K562 (cell line): ENCODE data around the gene CES1. TPM values are rescaled to one million over a fixed set of nuclear protein-coding genes. Genes with fewer than 3 reads are reported as not detected.
"Not testable (repeated sequence)": the region's sequence is repeated elsewhere in the genome, so short reads cannot be mapped to it uniquely, and the experiment has no call there.

Experiments
- ATAC-seq: fragments of 200-7000 bp; cut with Tn5 transposase; 3 replicates; pipeline ENCODE4 v1.9.1; 2020; ENCODE audit warnings: moderate library complexity
- BruUV-seq: library from RNA; stranded (reverse); fragments of 400-500 nt; replicated peaks from 2 replicates; lab custom pipeline; 2021; lab: Mats Ljungman, UMichigan
- CTCF ChIA-PET: fragments of 300-600 bp; formaldehyde crosslinking; extraction: SDS; loops from one replicate; lab custom pipeline; 2021; ENCODE audit warnings: low intra/inter-chr PET ratio; lab: Yijun Ruan, JAX
- POLR2A ChIA-PET: fragments of 300-600, 350-650 bp; sonication (Branson Sonifier 250); formaldehyde crosslinking; extraction: SDS; loops from one replicate; lab custom pipeline; 2021; ENCODE audit warnings: antibody characterized with exemption, inconsistent platforms; lab: Yijun Ruan, JAX
- DNase-seq, 4 experiments: peaks; one replicate each; pipeline versions ENCODE4 v3.0.0 to v3.0.0-alpha.2; 2011 to 2018; ENCODE audit warnings: low spot score in 3 of 4, mixed read lengths in 3 of 4; ENCODE audit errors: extremely low read depth in 1 of 4
- FAIRE-seq: peaks from 2 replicates; lab custom pipeline; 2011; peaks lifted over from hg19 to GRCh38; lab: Jason Lieb, UNC
- H2AFZ ChIP-seq: 2 replicates; pipeline ENCODE4 v1.6.0; 2011; ENCODE audit warnings: low read depth, low read length, control low read depth, inconsistent platforms
- H3K27ac ChIP-seq: fragments of 200-600 bp; 3 replicates; pipeline ENCODE4 v1.8.0; 2011; ENCODE audit warnings: low read depth, mild to moderate bottlenecking, control low read depth, inconsistent platforms, low read length, moderate library complexity, mixed read lengths; ENCODE audit errors: extremely low read depth
- H3K27me3 ChIP-seq, 2 experiments: fragments of 300-600 bp in 1 of 2; 2 replicates in 1 of 2; 3 replicates in 1 of 2; pipeline versions ENCODE4 v1.6.0 to v1.8.0; 2011; ENCODE audit warnings: inconsistent platforms in 2 of 2, low read length in 2 of 2, mild to moderate bottlenecking in 1 of 2, mixed read lengths in 1 of 2, moderate library complexity in 1 of 2; ENCODE audit not compliant: control insufficient read depth in 2 of 2, insufficient read depth in 2 of 2
- H3K36me3 ChIP-seq: fragments of 300-600 bp; 3 replicates; pipeline ENCODE4 v1.8.0; 2011; ENCODE audit warnings: mild to moderate bottlenecking, low read length, inconsistent platforms; ENCODE audit not compliant: control insufficient read depth, insufficient read depth
- H3K4me1 ChIP-seq, 2 experiments: fragments of 200-600 bp in 1 of 2; replicated peaks in 1 of 2; 2 replicates in 1 of 2; 3 replicates in 1 of 2; pipeline versions ENCODE4 v1.5.1 to v1.8.0; 2011; ENCODE audit warnings: inconsistent platforms in 2 of 2, low read length in 2 of 2, mild to moderate bottlenecking in 1 of 2, mixed read lengths in 1 of 2, moderate library complexity in 1 of 2; ENCODE audit not compliant: control insufficient read depth in 2 of 2, insufficient read depth in 2 of 2
- H3K4me2 ChIP-seq: 2 replicates; pipeline ENCODE4 v1.6.1; 2011; ENCODE audit warnings: low read length, control low read depth, inconsistent platforms, mixed read lengths; ENCODE audit not compliant: insufficient read depth
- H3K4me3 ChIP-seq: fragments of 200-600 bp; sonication (generic), shearing (Covaris generic); 2 replicates; pipeline ENCODE4 v1.5.1; 2016; ENCODE audit warnings: control low read depth, inconsistent platforms
- H3K79me2 ChIP-seq: fragments of 200-600 bp; 3 replicates; pipeline ENCODE4 v1.8.0; 2011; ENCODE audit warnings: low read length, inconsistent platforms; ENCODE audit not compliant: control insufficient read depth, insufficient read depth
- H3K9ac ChIP-seq, 2 experiments: 2 replicates each; pipeline versions ENCODE4 v1.6.0 to v1.6.1; 2011; ENCODE audit warnings: low read depth in 2 of 2, low read length in 2 of 2, control low read depth in 1 of 2, inconsistent platforms in 1 of 2, mild to moderate bottlenecking in 1 of 2, mixed read lengths in 1 of 2; ENCODE audit not compliant: insufficient read depth in 1 of 2
- H3K9me1 ChIP-seq: one replicate; pipeline ENCODE4 v1.6.0; 2011; ENCODE audit warnings: inconsistent platforms, mild to moderate bottlenecking, low read length, moderate library complexity; ENCODE audit not compliant: control insufficient read depth, insufficient read depth
- H3K9me3 ChIP-seq: replicated peaks from 2 replicates; pipeline ENCODE4 v1.5.1; 2011; ENCODE audit warnings: low read depth, low read length, inconsistent platforms; ENCODE audit not compliant: control insufficient read depth, insufficient read depth
- H4K20me1 ChIP-seq: replicated peaks from 2 replicates; pipeline ENCODE4 v1.6.1; 2011; ENCODE audit warnings: low read length, inconsistent platforms, mixed read lengths; ENCODE audit not compliant: control insufficient read depth, insufficient read depth
- WGBS: fragments of 100-300 bp; shearing (Covaris generic); methylation state at CpG from one replicate; pipeline ENCODE4 v1.1.6; 2016; ENCODE audit warnings: low coverage, mixed read lengths; ENCODE audit not compliant: insufficient coverage; ENCODE audit errors: missing lambda C conversion rate; 5-methylcytosine and 5-hydroxymethylcytosine counted together
- in situ Hi-C: fragments of 300-500 bp; cut with MboI; formaldehyde crosslinking; loops from 4 replicates; pipeline ENCODE4 v1.15.0; 2018; ENCODE audit warnings: inconsistent platforms, mixed read lengths
- intact Hi-C: fragments of 100-400 bp; cut with micrococcal nuclease; formaldehyde crosslinking; loops from 2 replicates; pipeline ENCODE4 v1.14.2; 2022
- polyA plus RNA-seq, 8 experiments: library from polyadenylated mRNA; depleted of rRNA in 4 of 8; stranded (reverse) in 5 of 8; unstranded in 3 of 8; fragments of >200 nt; fragmentation: Nextera tagmentation in 2 of 8; fragmentation: Illumina TruSeq in 1 of 8; extraction: Ambion mirVana in 2 of 8; extraction: Trizol in 1 of 8; gene quantifications; 2 replicates each; pipeline versions ENCODE4 v1.2.1 to v1.2.3, GENCODE V29; 2011 to 2014; ENCODE audit warnings: inconsistent platforms in 1 of 8, missing spikeins in 1 of 8
- total RNA-seq, 7 experiments: library from RNA; depleted of rRNA in 6 of 7; stranded (reverse); fragments of >200 nt in 6 of 7; fragmentation: Illumina TruSeq in 2 of 7; extraction: Trizol in 2 of 7; gene quantifications; 2 replicates each; pipeline versions ENCODE4 v1.2.1 to v1.2.3, GENCODE V29; 2011 to 2021; ENCODE audit warnings: low replicate concordance in 1 of 7

CES1 gene
- total and polyA plus RNA-seq, 9 of the 15 experiments (the other 6 are each of a cell fraction or from before 2014, with no cell fraction given) = 0.10 to 1.2 (median 0.16) TPM; not detected in 3

DNA sequence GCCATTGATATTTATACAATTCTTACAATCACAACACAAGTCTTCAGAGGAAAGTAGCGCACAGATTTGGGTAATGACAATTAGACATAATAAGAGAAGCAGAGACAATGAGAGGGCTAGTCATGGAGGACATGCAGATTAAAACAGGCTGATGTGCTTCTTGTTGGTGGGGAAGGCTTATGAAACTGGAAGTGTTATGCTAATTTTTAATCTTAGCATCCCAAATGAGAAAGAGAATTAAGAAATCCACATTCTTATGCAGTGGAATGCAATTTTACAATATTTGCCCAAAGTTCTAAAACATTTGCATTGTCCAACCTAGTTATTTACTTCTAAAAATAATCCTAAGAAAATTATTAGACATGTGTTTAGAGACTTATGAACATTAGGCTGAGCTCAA, 24.6 kb downstream of the CES1 start:
- DNase-seq, intact Hi-C loops, H3K4me1 ChIP-seq, H4K20me1 ChIP-seq, H3K27ac ChIP-seq, in situ Hi-C loops, H3K9me1 ChIP-seq, H3K4me2 ChIP-seq, CTCF ChIA-PET, POLR2A ChIA-PET, H3K4me3 ChIP-seq, FAIRE-seq, H2AFZ ChIP-seq, ATAC-seq, H3K27me3 ChIP-seq, H3K79me2 ChIP-seq, H3K9me3 ChIP-seq, H3K36me3 ChIP-seq, H3K9ac ChIP-seq, BruUV-seq: not testable (repeated sequence)
- WGBS = no CpG with 5 or more reads among the region's 1 CpG

DNA sequence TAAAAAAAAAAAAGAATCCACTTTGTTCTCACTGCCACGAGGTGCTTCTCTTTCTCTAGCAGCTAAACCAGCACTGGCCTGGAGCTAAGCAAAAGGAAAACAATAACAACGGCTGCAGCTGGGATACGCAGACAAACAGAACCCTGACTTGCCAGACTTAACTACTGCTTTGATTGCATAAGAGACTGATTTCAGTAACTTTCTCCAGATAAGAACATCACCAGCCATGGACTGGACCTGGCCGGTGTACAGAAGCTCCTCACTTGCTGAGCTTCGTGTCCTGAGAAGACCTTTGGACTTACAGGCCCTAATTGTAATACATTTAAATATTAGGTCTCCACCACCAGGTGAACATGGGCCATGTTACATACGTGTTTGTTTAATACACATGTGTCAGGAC, 27.8 kb downstream of the CES1 start:
- POLR2A ChIA-PET, H3K9me1 ChIP-seq, intact Hi-C loops, H3K4me3 ChIP-seq, DNase-seq, H3K9ac ChIP-seq, BruUV-seq, ATAC-seq, H3K9me3 ChIP-seq, FAIRE-seq, H3K27me3 ChIP-seq, H3K4me2 ChIP-seq, CTCF ChIA-PET, H3K36me3 ChIP-seq, H3K4me1 ChIP-seq, H4K20me1 ChIP-seq, in situ Hi-C loops, H2AFZ ChIP-seq, H3K79me2 ChIP-seq, H3K27ac ChIP-seq: not testable (repeated sequence)
- WGBS = no CpG with 5 or more reads among the region's 6 CpGs

DNA sequence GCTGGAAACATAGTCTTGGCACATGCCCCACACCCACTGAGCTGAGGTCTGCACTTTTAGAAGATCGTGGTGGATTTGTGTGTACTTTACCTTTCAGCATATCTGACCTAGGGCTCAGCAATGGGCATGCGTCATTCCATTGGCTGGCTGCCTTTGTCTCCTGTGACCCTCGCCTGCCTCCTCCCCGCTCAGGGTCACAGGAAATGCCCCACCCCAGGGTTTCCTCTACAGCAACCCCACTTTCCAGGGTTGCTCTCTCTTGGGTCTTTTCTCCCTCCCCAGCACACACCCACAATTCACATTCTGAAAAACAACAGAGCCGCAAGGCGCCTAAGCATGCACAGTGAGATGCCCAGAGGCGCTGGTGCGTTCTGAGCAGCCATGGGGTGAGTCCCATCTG, 29.2 kb downstream of the CES1 start:
- H3K79me2 ChIP-seq, H3K36me3 ChIP-seq, in situ Hi-C loops, H3K4me1 ChIP-seq, H3K9ac ChIP-seq, H3K27me3 ChIP-seq, DNase-seq, ATAC-seq, CTCF ChIA-PET, FAIRE-seq, BruUV-seq, H3K9me3 ChIP-seq, H2AFZ ChIP-seq, POLR2A ChIA-PET, intact Hi-C loops, H4K20me1 ChIP-seq, H3K9me1 ChIP-seq, H3K4me3 ChIP-seq, H3K27ac ChIP-seq, H3K4me2 ChIP-seq: not testable (repeated sequence)
- WGBS = no CpG with 5 or more reads among the region's 8 CpGs

DNA sequence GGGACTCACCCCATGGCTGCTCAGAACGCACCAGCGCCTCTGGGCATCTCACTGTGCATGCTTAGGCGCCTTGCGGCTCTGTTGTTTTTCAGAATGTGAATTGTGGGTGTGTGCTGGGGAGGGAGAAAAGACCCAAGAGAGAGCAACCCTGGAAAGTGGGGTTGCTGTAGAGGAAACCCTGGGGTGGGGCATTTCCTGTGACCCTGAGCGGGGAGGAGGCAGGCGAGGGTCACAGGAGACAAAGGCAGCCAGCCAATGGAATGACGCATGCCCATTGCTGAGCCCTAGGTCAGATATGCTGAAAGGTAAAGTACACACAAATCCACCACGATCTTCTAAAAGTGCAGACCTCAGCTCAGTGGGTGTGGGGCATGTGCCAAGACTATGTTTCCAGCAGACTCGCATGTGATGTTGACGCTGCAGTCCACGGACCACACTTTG, 39.9 kb downstream of the CES1 start:
- POLR2A ChIA-PET, H3K9me1 ChIP-seq, H3K4me1 ChIP-seq, intact Hi-C loops, H2AFZ ChIP-seq, in situ Hi-C loops, H3K27ac ChIP-seq, H3K79me2 ChIP-seq, DNase-seq, CTCF ChIA-PET, BruUV-seq, H3K4me2 ChIP-seq, ATAC-seq, H3K27me3 ChIP-seq, FAIRE-seq, H4K20me1 ChIP-seq, H3K36me3 ChIP-seq, H3K9me3 ChIP-seq, H3K9ac ChIP-seq, H3K4me3 ChIP-seq: not testable (repeated sequence)
- WGBS = no CpG with 5 or more reads among the region's 11 CpGs
